Measurements from ENCODE around the gene MEA1.

GRCh38 chr6:43054206-43054943 is 40.6 kb upstream of the MEA1 start:
- TF ChIP-seq CTCF (IDR thresholded peaks at IDR 0.05; ENCODE audit: low read depth, low read length) (no peak), EZH2phosphoT487 (IDR thresholded peaks at IDR 0.05; ENCODE audit: low read depth) (no peak)
